CD1c-positive myeloid dendritic cell (primary cell): ENCODE results near the gene SLC7A8.

Source experiments
- DNase-seq: peaks from one replicate; pipeline ENCODE4 v3.0.0-alpha.2; 2016; ENCODE audit errors: extremely low spot score

Gene SLC7A8

DNA sequence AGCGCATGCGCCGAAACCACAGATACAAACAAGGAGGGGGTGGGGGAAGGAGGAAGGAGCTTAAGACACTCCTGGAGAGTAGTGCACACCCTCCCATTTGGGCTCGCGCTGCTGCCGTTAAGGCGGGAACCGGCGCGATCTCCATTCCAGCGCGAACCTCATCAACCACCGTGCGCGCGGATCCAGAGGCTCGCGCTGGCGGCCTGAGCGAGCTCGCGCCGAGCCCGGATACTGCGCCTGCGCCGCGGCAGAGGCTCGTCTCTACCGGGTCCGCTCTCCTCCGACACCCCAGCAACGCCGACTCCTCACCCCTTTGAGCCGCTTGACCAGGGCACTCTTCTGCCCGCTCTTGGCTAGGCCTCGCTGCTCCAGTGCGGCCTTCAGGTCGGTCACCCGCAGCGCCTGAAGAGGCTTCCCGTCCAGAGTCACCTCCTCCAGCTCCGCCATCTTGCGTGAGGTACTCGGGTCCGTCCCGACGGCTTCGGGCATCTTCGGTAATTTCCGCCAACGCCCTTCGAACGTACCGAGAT is 88.7 kb downstream of the SLC7A8 start, which contains the start of gene ACIN1:
Gene ACIN1 (minus strand): TSS at position 471 of the 530 bp plus-strand sequence. CDS start 24 bp downstream, at position 447.
- DNase-seq = peak; percentile 82

DNA sequence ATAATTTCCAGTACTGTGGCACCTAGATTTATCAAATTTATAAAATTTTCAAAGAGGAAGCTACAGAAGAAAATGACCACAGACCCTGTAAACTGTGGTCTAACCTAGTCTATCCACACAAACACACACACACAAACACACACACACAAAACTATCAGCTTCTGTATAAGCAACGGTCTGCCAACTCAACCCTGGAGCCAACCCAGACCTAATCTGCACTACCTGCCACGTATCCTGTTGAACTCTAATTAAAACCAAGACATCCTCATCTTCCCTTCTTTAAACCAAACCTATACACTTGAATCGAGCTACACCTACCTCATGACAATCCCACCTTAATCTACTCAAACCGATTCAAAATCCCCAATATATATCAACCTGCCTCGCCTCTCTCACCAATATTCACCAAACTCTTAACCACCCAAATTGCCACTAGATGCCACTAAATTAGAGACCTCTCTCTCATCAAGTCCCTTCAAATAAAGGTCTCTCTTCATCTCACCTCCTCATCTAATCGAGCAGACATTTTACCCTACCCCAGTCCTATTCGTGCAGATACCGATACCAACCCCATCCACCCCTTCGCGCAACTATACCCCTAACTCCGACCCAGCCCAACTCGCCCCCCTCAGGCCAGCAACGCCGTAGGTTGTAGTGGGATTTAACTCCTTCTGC is 89.3 kb downstream of the SLC7A8 start:
- no peak for DNase-seq

DNA sequence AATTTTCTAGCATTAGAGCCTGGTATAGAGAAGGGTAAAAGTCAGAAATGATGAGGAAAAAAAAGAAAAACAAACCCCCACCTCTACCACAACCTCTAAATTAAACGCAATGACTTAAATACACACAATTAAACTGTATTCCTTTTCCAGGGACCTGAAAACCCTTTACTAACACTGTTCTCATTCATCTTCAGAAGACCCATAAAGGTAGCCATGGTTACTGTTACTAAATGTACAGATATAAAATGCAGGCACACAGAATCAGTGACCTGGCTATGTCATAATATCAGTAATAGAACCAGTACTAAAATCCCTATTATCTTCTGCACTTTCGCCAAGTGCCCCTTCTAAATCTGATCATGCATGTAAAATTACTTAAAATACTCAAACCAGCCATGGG is 89.9 kb downstream of the SLC7A8 start:
- no peak for DNase-seq

DNA sequence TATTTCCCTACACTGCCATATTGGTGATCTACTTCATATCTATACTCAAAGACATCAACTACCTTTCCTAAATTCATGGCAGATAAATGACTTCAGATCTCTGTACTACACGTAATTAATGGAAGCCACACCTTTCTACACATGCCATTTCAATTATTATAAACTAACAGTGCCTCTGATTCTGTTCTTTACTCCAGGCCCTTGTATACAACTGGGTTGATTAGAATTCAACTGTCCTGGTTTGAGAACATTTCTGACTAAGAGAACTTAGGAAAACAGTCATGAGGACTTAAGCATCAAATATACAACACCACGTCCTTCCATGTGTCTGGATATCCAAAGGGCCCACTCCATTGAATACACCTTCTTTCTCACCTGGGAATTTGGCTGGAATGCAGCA is 90.4 kb downstream of the SLC7A8 start:
- DNase-seq = no peak

DNA sequence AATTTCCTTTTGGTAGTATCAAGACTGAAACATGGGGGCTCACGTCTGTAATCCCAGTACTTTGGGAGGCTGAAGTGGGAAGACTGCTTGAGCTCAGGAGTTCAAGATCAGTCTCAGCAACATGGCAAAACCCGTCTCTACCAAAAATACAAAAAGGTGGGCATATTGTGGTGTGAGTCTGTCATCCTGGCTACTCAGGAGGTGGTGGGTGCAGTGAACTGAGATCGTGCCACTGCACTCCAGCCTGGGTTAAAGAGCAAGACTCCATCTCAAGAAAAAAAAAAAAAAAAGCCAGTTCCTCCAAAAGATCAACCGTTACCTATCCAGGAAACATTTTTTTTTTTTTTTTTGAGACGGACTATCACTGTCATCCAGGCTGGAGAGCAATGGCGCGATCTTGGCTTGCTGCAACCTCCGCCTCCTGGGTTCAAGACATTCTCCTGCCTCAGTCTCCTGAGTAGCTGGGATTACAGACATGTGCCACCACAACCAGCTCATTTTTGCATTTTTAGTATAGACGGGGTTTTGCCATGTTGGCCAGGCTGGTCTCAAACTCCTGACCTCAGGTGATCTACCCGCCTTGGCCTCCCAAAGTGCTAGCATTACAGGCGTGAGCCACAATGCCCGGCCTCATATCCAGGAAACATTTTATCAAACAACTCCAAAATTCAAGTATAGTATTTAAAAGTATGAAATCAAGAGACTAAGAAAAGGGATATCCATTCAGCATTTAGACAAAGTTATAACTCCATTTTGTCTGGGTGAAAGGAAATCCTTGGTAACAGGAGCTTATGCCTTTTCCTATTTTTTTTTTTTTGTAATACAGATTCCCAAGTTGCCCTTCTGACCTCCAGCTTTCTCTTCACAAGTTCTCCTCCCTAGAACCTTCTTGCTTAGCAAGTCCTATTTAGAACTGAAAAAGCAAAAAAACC is 91.9 kb downstream of the SLC7A8 start:
- DNase-seq = no peak

DNA sequence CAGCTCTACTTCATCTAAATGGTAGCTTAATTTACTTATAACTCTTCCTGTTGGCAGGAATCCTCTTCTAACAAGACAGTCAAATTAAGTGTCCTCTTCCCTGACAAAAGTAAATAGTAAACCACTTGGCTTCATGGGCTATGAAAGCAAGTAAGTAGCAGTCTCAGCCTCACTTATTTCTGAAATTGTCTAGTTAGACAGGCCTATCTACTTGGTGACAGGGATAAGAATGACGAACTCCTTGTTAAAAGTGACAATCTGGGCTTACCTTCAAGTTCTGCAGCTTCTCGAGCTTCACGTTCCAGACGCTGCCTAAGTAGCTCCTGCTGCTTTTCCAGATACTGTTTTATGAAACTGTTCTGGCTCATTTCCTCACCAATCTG is 93.2 kb downstream of the SLC7A8 start:
- no peak for DNase-seq

DNA sequence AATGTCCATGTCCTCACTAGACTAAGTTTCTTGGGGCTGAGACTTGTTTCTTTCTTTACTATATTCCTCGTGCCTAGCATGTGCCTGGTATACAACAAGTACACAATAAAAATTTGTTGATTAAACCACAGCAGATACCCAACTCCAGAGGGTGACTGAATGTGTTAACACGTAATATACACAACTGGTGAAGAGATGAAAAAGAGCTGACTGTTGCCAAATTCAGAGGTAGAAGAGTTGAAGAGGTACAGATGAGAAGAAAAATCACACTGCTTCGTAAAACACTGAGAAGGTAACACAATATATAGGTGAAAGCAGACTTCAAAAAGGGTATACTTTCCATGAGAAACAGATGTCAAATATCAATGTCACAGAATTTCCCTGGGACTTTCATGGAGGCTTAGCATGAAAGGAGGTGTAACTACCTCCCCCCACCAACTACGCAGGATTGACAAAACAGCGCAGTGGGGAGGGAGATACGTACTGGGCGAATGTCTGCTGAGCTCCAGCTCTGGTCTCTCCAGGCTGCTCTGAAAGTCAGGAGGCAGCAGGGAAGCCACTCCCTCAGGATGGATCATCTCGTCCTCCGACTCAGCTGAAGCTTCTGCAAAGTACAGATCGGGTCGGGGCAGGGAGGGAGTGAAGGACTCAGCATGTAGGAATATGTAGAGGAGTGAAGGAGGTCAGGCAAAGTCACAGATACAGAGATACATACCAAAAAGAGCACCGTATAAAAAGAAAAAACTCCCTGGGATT is 93.8 kb downstream of the SLC7A8 start:
- DNase-seq = no peak

DNA sequence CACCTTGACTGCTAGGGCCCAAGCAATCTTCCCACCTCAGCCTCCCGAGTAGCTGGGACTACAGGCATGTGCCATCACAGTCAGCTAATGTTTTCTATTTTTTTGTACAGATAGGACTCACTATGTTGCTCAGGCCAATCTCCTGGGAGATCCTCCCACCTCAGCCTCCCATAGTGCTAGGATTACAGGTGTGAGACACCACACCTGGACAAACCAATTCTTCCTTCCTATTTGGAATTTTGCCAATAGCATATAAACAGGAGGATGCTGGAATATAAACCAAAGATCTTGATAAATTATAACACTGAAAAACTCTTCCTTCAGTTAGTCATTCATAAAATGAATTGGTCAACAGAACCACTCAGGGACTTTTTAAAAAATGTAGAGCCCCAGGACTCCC is 96.9 kb downstream of the SLC7A8 start:
- DNase-seq = no peak

DNA sequence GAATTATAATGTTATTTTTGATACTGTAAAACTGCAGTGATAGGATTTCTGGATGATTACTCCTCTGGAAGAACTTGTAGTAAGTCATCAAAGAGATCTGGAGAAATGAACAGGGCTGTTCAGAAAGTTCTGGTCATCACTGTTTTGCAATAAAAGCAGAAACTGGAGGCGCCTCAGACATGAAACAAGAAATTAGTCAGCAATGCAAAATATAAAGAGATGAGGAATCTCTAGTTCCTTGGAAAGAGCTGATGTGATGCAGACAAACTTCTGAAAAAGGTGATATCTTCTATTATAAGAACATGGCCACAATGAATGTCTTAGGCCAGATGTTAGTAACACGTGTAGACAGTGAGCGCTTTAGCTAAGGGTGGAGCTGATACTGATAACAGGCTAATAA is 98.0 kb downstream of the SLC7A8 start:
- DNase-seq = peak; percentile 84

DNA sequence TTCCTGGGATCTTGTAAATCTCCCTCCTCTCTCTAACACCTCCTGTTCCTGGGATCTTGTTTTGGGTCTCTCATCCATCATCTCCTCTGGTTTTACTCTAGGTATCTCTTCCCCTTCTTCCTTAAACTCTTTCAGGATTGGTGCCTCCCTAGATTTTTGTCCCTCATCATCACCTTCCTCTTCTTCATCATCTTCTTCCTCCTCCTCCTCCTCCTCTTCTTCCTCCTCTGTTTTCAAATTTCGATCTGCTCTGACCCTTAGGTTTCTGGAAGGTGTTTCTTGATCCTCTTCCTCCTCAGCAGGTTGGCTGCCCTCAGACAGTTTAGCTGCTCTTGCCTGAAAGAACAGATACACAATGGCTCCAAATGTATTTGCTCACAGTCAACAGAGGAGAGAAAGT is 103.0 kb downstream of the SLC7A8 start:
- no peak for DNase-seq

DNA sequence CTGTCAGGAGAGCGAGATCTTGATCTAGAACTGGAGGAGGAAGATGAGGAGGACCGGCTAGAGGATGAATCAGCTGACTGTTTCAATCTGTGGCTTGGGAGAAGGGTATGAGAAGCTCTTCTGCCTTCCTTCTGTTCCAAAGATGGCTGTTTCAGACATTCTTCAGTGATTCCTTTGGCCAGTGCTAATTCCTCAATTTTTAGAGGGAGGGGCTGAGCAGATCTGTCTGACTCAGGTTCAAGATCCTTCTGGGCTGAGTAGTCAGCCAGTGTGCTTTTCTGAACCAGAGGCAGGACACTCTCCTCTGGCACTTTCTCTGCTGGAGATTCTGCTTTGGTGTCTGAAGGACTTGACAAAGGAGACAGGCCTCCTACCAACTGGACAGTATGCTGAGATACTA is 103.7 kb downstream of the SLC7A8 start:
- DNase-seq = peak; percentile 58

DNA sequence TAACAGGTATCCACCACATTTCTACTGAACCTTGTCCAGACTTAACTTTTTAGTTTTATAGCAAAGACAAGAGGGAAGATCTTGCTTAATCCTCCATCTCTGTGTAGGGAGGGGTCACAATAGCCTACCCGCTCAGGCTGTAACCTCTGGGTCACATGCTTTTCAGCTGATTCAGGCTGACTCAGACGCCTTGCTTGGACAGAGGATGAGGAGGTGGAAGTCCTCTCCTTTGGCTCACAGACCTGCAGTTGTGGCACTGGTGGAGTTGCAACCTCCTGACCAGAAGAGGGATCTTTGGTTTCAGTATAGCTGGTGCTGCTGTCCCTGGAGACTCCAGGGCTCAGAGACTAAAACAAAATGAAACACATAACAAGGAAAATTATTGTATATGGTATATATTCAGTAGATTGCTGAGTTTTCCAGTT is 104.8 kb downstream of the SLC7A8 start:
- peak; percentile 92 for DNase-seq

DNA sequence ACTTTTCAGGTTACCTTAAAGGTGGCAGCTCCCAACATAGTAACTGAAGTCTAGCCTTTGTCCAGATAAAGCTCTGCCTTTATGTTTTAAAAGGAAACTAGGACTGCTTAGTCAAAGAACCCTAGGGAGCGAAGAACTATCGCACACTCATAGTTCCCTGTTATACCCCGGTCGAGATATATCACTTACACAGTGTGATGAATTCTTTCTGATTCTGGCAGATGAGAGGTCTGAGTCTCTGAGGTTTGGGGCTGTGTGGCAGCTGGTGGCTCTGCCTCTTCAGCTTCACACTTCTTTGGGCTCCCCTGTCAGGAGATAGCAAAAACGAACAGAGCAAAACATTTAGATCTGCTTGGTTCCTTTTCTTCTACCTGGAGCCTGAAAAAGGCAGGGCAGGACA is 105.5 kb downstream of the SLC7A8 start:
- no peak for DNase-seq

DNA sequence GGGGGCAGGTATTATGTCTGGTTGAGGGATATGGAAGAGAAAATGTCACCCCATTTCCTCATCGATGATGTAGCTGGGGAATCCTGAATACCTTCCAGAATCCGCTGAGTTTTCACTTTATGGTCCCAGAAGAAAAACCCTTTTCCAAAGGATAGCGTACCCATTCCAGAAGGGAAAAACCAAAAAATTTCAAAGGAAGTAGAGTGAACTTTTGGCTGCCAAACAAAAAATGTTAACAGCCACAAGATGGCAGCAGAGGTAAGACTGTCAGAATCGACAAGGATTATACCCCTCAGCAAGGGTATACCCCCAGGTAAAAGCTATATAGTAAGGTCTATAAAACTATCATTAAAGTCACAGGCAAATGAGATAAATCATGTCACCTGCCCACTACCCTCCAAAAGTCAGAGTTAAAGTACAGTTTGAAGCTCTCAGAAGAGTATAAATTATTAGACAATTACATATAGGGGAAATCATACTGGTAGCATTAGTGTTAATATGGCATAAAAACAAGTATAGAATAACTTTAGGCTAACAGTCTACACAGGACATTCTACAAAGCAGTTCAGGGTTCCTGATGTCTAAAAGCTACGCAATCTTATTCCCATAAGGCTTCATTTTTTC is 106.6 kb downstream of the SLC7A8 start:
- peak; percentile 58 for DNase-seq
